Panc1 (cell line): Measurements from ENCODE around the gene MPIG6B.

Experiments
- TF ChIP-seq, protein P1 (sequence below): fragments of 450-650 bp; IDR thresholded peaks from 2 replicates; pipeline ENCODE4 v1.5.1; 2017; ENCODE audit warnings: mild to moderate bottlenecking
- TF ChIP-seq, protein P2 (sequence below), 2 experiments: IDR thresholded peaks; 2 replicates each; pipeline ENCODE4 v1.6.1; 2011 to 2012; ENCODE audit warnings: low read depth in 2 of 2, control low read depth in 1 of 2, low read length in 1 of 2, mild to moderate bottlenecking in 1 of 2, moderate library complexity in 1 of 2; ENCODE audit not compliant: insufficient read depth in 1 of 2

DNA sequence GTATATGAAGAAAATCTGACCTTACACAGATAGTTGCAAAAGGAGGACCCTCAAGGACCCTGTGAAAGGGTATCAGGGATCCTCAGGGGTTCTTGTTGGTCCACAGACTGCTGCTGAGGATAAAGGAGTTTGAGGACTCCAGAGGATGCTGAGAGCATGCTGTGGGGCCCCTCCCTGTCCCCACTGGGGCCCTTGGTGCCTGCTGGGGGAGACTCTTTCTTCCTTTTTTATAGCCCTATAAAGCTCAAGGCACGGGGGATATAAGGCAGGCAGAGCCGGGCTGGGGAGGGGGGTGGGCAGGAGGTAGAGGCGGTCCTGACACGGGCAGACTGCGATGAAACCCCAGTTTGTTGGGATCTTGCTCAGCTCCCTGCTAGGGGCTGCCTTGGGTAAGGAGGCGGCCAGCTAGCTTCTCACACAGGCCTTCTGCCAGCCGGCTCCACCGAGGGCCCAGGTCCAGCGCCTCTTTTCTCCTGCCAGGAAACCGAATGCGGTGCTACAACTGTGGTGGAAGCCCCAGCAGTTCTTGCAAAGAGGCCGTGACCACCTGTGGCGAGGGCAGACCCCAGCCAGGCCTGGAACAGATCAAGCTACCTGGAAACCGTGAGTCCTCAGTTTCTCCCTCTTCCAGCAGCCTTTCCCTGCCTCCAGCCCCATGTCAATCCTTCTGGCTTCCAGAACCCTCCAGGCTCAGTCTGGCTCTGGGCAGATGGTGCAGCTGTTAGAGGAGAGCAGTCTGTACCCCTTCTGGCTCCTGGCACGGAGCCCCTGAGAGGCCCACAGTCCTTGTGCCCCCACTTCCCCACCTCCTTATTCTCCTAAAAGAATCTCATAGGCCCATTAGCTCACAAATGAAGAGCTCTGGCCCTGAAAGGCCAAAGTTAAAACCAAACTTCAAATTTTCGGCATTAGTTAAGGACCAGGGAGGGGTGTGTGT is 7.9 kb upstream of the MPIG6B start, which contains the start of gene LY6G6D:
- TF ChIP-seq, protein P1, sequence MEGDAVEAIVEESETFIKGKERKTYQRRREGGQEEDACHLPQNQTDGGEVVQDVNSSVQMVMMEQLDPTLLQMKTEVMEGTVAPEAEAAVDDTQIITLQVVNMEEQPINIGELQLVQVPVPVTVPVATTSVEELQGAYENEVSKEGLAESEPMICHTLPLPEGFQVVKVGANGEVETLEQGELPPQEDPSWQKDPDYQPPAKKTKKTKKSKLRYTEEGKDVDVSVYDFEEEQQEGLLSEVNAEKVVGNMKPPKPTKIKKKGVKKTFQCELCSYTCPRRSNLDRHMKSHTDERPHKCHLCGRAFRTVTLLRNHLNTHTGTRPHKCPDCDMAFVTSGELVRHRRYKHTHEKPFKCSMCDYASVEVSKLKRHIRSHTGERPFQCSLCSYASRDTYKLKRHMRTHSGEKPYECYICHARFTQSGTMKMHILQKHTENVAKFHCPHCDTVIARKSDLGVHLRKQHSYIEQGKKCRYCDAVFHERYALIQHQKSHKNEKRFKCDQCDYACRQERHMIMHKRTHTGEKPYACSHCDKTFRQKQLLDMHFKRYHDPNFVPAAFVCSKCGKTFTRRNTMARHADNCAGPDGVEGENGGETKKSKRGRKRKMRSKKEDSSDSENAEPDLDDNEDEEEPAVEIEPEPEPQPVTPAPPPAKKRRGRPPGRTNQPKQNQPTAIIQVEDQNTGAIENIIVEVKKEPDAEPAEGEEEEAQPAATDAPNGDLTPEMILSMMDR, result no peak
- TF ChIP-seq, protein P2, sequence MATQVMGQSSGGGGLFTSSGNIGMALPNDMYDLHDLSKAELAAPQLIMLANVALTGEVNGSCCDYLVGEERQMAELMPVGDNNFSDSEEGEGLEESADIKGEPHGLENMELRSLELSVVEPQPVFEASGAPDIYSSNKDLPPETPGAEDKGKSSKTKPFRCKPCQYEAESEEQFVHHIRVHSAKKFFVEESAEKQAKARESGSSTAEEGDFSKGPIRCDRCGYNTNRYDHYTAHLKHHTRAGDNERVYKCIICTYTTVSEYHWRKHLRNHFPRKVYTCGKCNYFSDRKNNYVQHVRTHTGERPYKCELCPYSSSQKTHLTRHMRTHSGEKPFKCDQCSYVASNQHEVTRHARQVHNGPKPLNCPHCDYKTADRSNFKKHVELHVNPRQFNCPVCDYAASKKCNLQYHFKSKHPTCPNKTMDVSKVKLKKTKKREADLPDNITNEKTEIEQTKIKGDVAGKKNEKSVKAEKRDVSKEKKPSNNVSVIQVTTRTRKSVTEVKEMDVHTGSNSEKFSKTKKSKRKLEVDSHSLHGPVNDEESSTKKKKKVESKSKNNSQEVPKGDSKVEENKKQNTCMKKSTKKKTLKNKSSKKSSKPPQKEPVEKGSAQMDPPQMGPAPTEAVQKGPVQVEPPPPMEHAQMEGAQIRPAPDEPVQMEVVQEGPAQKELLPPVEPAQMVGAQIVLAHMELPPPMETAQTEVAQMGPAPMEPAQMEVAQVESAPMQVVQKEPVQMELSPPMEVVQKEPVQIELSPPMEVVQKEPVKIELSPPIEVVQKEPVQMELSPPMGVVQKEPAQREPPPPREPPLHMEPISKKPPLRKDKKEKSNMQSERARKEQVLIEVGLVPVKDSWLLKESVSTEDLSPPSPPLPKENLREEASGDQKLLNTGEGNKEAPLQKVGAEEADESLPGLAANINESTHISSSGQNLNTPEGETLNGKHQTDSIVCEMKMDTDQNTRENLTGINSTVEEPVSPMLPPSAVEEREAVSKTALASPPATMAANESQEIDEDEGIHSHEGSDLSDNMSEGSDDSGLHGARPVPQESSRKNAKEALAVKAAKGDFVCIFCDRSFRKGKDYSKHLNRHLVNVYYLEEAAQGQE (IDR thresholded peaks at IDR 0.05; ENCODE audit: insufficient read depth in 1 of 2, low read depth in 2 of 2, low read length in 1 of 2), result no peak
